SK-N-SH (cell line): ENCODE measurements around the gene MMD. TPM values are rescaled to one million over a fixed set of nuclear protein-coding genes. Genes with fewer than 3 reads are reported as not detected.
A peak's percentile ranks its signal among the peaks of the same experiment; 100 is the strongest.

Experiments used
- CTCF ChIA-PET: fragments of 300-600, 350-600 bp; formaldehyde crosslinking; extraction: SDS; loops from one replicate; lab custom pipeline; 2021; lab: Yijun Ruan, JAX
- POLR2A ChIA-PET: fragments of 350-600 bp; sonication (Branson Sonifier 250); formaldehyde crosslinking; extraction: SDS; loops from one replicate; lab custom pipeline; 2020; ENCODE audit warnings: antibody characterized with exemption, inconsistent platforms; lab: Yijun Ruan, JAX
- DNase-seq: peaks from one replicate; pipeline ENCODE4 v3.0.0; 2012
- H2AFZ ChIP-seq: fragments of 200-600 bp; sonication (generic); 2 replicates; pipeline ENCODE4 v1.8.1; 2016; ENCODE audit warnings: antibody characterized with exemption, mild to moderate bottlenecking, low read depth
- H3F3A ChIP-seq: fragments of 200-600 bp; sonication (generic); replicated peaks from 2 replicates; pipeline ENCODE3; 2016; ENCODE audit warnings: antibody characterized with exemption, mild to moderate bottlenecking; ENCODE audit not compliant: insufficient read depth
- H3K27ac ChIP-seq, 2 experiments: fragments of 200-500 bp in 1 of 2; fragments of 200-600 bp in 1 of 2; sonication (Bioruptor generic) in 1 of 2; sonication (generic), shearing (Covaris generic) in 1 of 2; 2 replicates each; pipeline versions ENCODE4 v1.5.1 to v1.6.1; 2014 to 2016; ENCODE audit warnings: low read depth in 2 of 2, inconsistent platforms in 1 of 2, low read length in 1 of 2, mild to moderate bottlenecking in 1 of 2, mixed read lengths in 1 of 2
- H3K27me3 ChIP-seq: fragments of 200-600 bp; sonication (generic), shearing (Covaris generic); 2 replicates; pipeline ENCODE4 v1.6.1; 2016; ENCODE audit warnings: mixed run types; ENCODE audit not compliant: insufficient read depth
- H3K36me3 ChIP-seq, 2 experiments: fragments of 200-500 bp in 1 of 2; fragments of 200-600 bp in 1 of 2; sonication (Bioruptor generic) in 1 of 2; sonication (generic) in 1 of 2; replicated peaks in 1 of 2; 2 replicates each; pipeline versions ENCODE3 to v1.5.1; 2014 to 2016; ENCODE audit warnings: low read length in 1 of 2, mild to moderate bottlenecking in 1 of 2; ENCODE audit not compliant: insufficient read depth in 2 of 2, control insufficient read depth in 1 of 2
- H3K4me1 ChIP-seq, 2 experiments: fragments of 200-500 bp in 1 of 2; fragments of 200-600 bp in 1 of 2; sonication (Bioruptor generic) in 1 of 2; sonication (generic), shearing (Covaris generic) in 1 of 2; 2 replicates each; pipeline versions ENCODE4 v1.5.1 to v1.6.1; 2014 to 2016; ENCODE audit warnings: low read depth in 1 of 2, low read length in 1 of 2, mixed run types in 1 of 2; ENCODE audit not compliant: insufficient read depth in 2 of 2, control insufficient read depth in 1 of 2
- H3K4me2 ChIP-seq: fragments of 200-600 bp; sonication (generic), shearing (Covaris generic); 2 replicates; pipeline ENCODE4 v1.6.1; 2017; ENCODE audit warnings: mixed run types
- H3K4me3 ChIP-seq, 2 experiments: fragments of 200-500 bp in 1 of 2; fragments of 200-600 bp in 1 of 2; sonication (Bioruptor generic) in 1 of 2; sonication (generic), shearing (Covaris generic) in 1 of 2; 2 replicates each; pipeline versions ENCODE4 v1.5.1 to v1.8.1; 2014 to 2016; ENCODE audit warnings: low read depth in 2 of 2, inconsistent platforms in 1 of 2, low read length in 1 of 2, mild to moderate bottlenecking in 1 of 2, mixed read lengths in 1 of 2, moderate library complexity in 1 of 2
- H3K79me2 ChIP-seq: fragments of 200-600 bp; sonication (generic); 2 replicates; pipeline ENCODE4 v1.8.1; 2017; ENCODE audit warnings: mild to moderate bottlenecking; ENCODE audit not compliant: insufficient read depth
- H3K9ac ChIP-seq: fragments of 200-600 bp; sonication (generic); 2 replicates; pipeline ENCODE4 v1.6.1; 2017; ENCODE audit warnings: mixed run types
- H3K9me2 ChIP-seq: fragments of 200-600 bp; sonication (generic); 2 replicates; pipeline ENCODE4 v1.6.1; 2017; ENCODE audit warnings: mixed run types
- H3K9me3 ChIP-seq: fragments of 200-600 bp; sonication (generic); 2 replicates; pipeline ENCODE4 v1.6.1; 2017; ENCODE audit warnings: mixed run types, mild to moderate bottlenecking, moderate library complexity
- H4K20me1 ChIP-seq: fragments of 200-600 bp; sonication (generic); 2 replicates; pipeline ENCODE4 v1.6.1; 2017; ENCODE audit warnings: mild to moderate bottlenecking, mixed run types; ENCODE audit not compliant: insufficient read depth
- GATA2 ChIP-seq: sonication (generic); formaldehyde crosslinking; IDR thresholded peaks from 2 replicates; pipeline ENCODE4 v1.5.0; 2020; ENCODE audit warnings: mild to moderate bottlenecking, missing genetic modification reagents
- JUND ChIP-seq: IDR thresholded peaks from 2 replicates; pipeline ENCODE4 v1.4.0; 2012
- MXI1 ChIP-seq: IDR thresholded peaks from 2 replicates; pipeline ENCODE4 v1.6.1; 2012; ENCODE audit warnings: mild to moderate bottlenecking, low read depth, low read length, improper control_type of control experiment
- SMC3 ChIP-seq: IDR thresholded peaks from 2 replicates; pipeline ENCODE4 v1.6.1; 2012; ENCODE audit warnings: low read depth, low read length, improper control_type of control experiment
- TEAD4 ChIP-seq: IDR thresholded peaks from 2 replicates; pipeline ENCODE4 v1.4.0; 2012; ENCODE audit warnings: mild to moderate bottlenecking, borderline replicate concordance; ENCODE audit not compliant: insufficient read depth
- WGBS: methylation state at CpG from one replicate; pipeline ENCODE4 v1.1.6; 2017; ENCODE audit warnings: low lambda C conversion rate; 5-methylcytosine and 5-hydroxymethylcytosine counted together
- polyA plus RNA-seq, 3 experiments: library from polyadenylated mRNA; depleted of rRNA; stranded (reverse); fragments of >200 nt; gene quantifications; 2 replicates each; pipeline ENCODE4 v1.2.3, GENCODE V29; 2012
- TF ChIP-seq, protein P1 (sequence below): IDR thresholded peaks from 2 replicates; pipeline ENCODE4 v1.4.0; 2012; ENCODE audit warnings: low read depth
- TF ChIP-seq, protein P2 (sequence below): fragments of 200-600 bp; sonication (generic); IDR thresholded peaks from 2 replicates; pipeline ENCODE4 v1.6.1; 2017; ENCODE audit warnings: antibody characterized with exemption, mild to moderate bottlenecking, moderate library complexity

Gene MMD
- polyA plus RNA-seq, 1 of the 3 experiments (the other 2 are of a cell fraction), result 10.9 TPM

DNA sequence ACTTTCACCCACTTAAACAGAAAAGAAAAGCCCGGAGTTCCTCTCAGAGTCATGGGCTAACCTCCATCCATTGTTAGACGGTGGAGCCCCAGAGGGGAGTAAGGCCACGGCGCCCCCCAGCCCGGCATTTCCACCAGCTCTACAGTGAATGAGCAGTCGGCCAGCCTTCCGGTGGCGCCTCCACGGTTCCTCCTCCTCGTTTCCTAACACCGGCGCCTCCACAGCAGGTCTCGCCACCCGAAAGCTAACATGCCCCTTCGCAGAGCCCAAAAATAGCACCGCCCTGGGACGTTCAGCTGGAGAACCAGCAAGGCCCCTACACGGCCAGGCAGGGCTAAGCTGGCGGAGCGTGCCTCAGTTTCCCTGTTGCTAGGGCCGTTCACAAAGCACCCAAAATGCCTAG, 858 bp downstream of the MMD start:
- H3K9me3 ChIP-seq, result no peaks in the 10 kb centered on the region
- peak overlapping the region; percentile 100 for H3K4me2 ChIP-seq
- TF ChIP-seq, protein P1, sequence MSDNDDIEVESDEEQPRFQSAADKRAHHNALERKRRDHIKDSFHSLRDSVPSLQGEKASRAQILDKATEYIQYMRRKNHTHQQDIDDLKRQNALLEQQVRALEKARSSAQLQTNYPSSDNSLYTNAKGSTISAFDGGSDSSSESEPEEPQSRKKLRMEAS, result no peak
- TF ChIP-seq, protein P2, sequence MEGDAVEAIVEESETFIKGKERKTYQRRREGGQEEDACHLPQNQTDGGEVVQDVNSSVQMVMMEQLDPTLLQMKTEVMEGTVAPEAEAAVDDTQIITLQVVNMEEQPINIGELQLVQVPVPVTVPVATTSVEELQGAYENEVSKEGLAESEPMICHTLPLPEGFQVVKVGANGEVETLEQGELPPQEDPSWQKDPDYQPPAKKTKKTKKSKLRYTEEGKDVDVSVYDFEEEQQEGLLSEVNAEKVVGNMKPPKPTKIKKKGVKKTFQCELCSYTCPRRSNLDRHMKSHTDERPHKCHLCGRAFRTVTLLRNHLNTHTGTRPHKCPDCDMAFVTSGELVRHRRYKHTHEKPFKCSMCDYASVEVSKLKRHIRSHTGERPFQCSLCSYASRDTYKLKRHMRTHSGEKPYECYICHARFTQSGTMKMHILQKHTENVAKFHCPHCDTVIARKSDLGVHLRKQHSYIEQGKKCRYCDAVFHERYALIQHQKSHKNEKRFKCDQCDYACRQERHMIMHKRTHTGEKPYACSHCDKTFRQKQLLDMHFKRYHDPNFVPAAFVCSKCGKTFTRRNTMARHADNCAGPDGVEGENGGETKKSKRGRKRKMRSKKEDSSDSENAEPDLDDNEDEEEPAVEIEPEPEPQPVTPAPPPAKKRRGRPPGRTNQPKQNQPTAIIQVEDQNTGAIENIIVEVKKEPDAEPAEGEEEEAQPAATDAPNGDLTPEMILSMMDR, result 0 out of 2 replicates have a peak, but pooled peaks have one; percentile 6
- no peak for TF ChIP-seq JUND
- 0 out of 2 replicates have a peak, but pooled peaks have one; percentile 2 for TF ChIP-seq SMC3
- no peak for TF ChIP-seq GATA2
- peak overlapping the region; percentile 83 for H3K9ac ChIP-seq
- peak overlapping the region; percentile 97 for H2AFZ ChIP-seq
- no peaks in the 10 kb centered on the region for H3K9me2 ChIP-seq
- H3K27ac ChIP-seq, result peak overlapping the region; percentile 47 to 90; a peak in 3 of 4 replicates
- no peaks in the 10 kb centered on the region for H3K36me3 ChIP-seq
- peaks cover 17% of the 10 kb centered on the region; the same call in 1 of the 2 replicates for H3K27me3 ChIP-seq
- H3K4me3 ChIP-seq, result peak overlapping the region; percentile 90 to 96
- peak; percentile 65 for DNase-seq
- H3K4me1 ChIP-seq, result peaks cover 6 to 8% of the 10 kb centered on the region in 2 experiments; a peak in 3 of 4 replicates
- POLR2A ChIA-PET, result interaction anchor here (1.2 to 1.5 kb wide), 3 partner anchors 9 to 93 kb away, joined by 4 to 8 read pairs (median 7); no protein-coding TSS in a partner anchor
- H3F3A ChIP-seq, result no peaks in the 10 kb centered on the region
- CTCF ChIA-PET, result interaction anchor here (0.6 to 2.1 kb wide), 12 partner anchors 8 to 373 kb away, joined by 3 to 13 read pairs (median 3); partner anchors contain the start of gene SMIM36
- WGBS, result 1% methylated on average over 21 of the region's 21 CpGs
- peaks cover 35% of the 10 kb centered on the region; the same call in 1 of the 2 replicates for H3K79me2 ChIP-seq
- no peaks in the 10 kb centered on the region for H4K20me1 ChIP-seq

DNA sequence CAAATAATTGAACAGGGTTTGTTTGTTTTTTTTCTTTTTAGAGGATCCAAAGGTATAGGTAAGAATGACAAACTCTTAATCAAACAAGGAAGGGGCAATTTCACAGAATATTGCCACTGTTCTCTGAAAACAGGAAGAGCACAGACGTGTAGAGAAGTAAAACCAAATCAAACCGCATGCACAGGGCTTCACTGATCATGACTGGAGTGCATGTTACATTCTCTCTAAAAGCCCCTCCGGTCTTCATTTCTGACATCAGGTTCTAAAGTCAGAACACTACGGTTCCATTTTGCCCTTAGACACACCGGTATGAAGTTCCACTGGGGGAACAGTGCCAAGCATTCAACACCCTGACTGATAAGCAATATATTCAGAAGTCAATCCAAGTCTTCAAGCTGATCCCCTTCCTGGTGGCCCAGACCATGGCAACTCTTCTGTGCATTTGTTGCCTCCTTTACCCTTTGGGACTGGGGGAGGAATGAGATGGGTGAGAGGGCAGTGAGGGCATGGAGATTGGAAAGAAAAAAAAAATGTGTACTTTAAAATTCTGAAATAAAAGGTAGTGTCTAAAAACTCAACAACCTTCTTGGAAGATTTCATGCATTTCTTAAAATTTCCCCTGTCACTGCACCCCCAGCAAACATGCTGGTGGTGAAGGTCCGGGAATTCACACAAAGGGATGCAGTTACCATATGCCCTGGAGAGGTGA, 1.4 kb downstream of the MMD start:
- no peak for DNase-seq
- TF ChIP-seq TEAD4 (no peak), MXI1 (0 out of 2 replicates have a peak, but pooled peaks have one; percentile 10), GATA2 (no peak)
- Histone ChIP-seq H3K9ac (peak overlapping the region; percentile 83), H2AFZ (peak overlapping the region; percentile 97), H3K27me3 (peaks cover 12% of the 10 kb centered on the region; the same call in 1 of the 2 replicates), H3K36me3 (no peaks in the 10 kb centered on the region), H3K27ac (peak overlapping the region in 1 of 2 experiments; percentile 90; a peak in 2 of 4 replicates), H3K4me1 (peaks cover 6 to 8% of the 10 kb centered on the region in 2 experiments; a peak in 3 of 4 replicates), H3K9me2 (no peaks in the 10 kb centered on the region), H3K9me3 (no peaks in the 10 kb centered on the region), H3K4me2 (peak overlapping the region; percentile 100), H3K79me2 (peaks cover 35% of the 10 kb centered on the region; the same call in 1 of the 2 replicates), H3K4me3 (peak overlapping the region; percentile 90 to 96), H4K20me1 (no peaks in the 10 kb centered on the region), H3F3A (no peaks in the 10 kb centered on the region)
- ChIA-PET POLR2A (interaction anchor here (0.6 to 1.5 kb wide), 4 partner anchors 9 to 94 kb away, joined by 3 to 8 read pairs (median 6); no protein-coding TSS in a partner anchor), CTCF (interaction anchor here (0.6 to 2.1 kb wide), 13 partner anchors 9 to 373 kb away, joined by 3 to 13 read pairs (median 3); partner anchors contain the start of gene SMIM36)
- 46% methylated on average over 6 of the region's 6 CpGs for WGBS
